Neural crest cell (in vitro differentiated cells): ENCODE data around the gene HNRNPLL. TPM values are rescaled to one million over a fixed set of nuclear protein-coding genes. Genes with fewer than 3 reads are reported as not detected.

Source experiments
- DNase-seq: peaks from one replicate; pipeline ENCODE4 v3.0.0; 2021; ENCODE audit warnings: low read depth, mixed read lengths, low spot score
- H3K27ac Mint-ChIP-seq: one replicate; pipeline ENCODE4 v1.8.0; 2021; ENCODE audit warnings: mild to moderate bottlenecking, mixed read lengths; ENCODE audit not compliant: unreplicated experiment
- H3K27me3 Mint-ChIP-seq: 2 replicates; pipeline ENCODE4 v1.8.0; 2021; ENCODE audit warnings: low read depth, mild to moderate bottlenecking, mixed read lengths
- H3K36me3 Mint-ChIP-seq: 2 replicates; pipeline ENCODE4 v1.8.0; 2021; ENCODE audit warnings: low read depth, mild to moderate bottlenecking, mixed read lengths
- H3K4me1 Mint-ChIP-seq: 2 replicates; pipeline ENCODE4 v1.8.0; 2021; ENCODE audit warnings: mixed read lengths
- H3K4me3 Mint-ChIP-seq: one replicate; pipeline ENCODE4 v1.8.0; 2021; ENCODE audit warnings: mild to moderate bottlenecking, mixed read lengths
- H3K9me3 Mint-ChIP-seq: 2 replicates; pipeline ENCODE4 v1.8.0; 2021; ENCODE audit warnings: mixed read lengths
- total RNA-seq: library from RNA; stranded (reverse); gene quantifications from 2 replicates; pipeline ENCODE4 v1.2.1, GENCODE V29; 2021
- TF ChIP-seq, protein P1 (sequence below): fragments of 200-600 bp; sonication (generic); conservative IDR thresholded peaks from 2 replicates; pipeline ENCODE4 v1.5.0; 2021; ENCODE audit warnings: antibody characterized with exemption, mild to moderate bottlenecking

HNRNPLL gene
- total RNA-seq, 1 donor from 2014 or later, result 79.9 TPM

DNA sequence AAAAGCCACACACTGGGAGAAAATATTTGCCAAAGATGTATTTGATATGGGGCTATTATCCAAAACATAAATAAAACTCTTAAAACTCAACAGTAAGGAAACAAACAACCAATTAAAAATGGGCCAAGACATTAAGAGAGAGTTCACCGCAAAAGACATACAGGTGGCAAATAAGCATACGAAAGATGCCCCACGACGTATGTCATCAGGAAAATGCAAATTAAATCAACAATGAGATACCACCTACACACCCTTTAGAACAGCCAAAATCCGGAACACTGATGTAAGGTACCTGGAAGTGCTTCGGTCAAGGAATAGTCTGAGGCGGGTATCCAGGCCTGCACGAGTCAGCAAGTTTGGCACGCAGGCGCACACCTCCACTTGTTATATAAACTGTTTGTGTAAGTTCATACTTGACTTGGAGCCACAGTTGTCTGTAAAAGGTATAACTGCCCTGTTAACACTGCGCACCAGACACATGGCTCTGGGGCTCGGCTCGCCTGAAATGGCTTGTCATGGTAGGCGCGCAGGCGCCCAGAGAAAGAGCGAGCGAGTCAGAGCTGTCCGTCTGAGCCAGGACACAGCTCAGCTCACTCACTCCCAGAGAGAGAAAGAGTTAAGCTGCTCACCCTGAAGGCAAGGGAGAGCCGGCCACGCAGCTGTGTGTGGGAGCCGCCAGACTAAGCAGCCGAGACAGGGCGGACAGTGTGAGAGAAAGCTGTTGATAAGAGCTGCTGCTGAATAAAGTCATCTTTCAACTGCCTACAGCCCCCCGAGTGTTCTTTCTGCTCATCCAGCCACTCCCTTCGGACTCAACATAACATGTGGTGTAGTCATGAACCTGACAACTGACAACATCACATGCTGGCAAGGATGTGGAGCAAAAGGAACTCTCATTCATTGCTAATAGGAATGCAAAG is 87.3 kb downstream of the HNRNPLL start:
- TF ChIP-seq, protein P1, sequence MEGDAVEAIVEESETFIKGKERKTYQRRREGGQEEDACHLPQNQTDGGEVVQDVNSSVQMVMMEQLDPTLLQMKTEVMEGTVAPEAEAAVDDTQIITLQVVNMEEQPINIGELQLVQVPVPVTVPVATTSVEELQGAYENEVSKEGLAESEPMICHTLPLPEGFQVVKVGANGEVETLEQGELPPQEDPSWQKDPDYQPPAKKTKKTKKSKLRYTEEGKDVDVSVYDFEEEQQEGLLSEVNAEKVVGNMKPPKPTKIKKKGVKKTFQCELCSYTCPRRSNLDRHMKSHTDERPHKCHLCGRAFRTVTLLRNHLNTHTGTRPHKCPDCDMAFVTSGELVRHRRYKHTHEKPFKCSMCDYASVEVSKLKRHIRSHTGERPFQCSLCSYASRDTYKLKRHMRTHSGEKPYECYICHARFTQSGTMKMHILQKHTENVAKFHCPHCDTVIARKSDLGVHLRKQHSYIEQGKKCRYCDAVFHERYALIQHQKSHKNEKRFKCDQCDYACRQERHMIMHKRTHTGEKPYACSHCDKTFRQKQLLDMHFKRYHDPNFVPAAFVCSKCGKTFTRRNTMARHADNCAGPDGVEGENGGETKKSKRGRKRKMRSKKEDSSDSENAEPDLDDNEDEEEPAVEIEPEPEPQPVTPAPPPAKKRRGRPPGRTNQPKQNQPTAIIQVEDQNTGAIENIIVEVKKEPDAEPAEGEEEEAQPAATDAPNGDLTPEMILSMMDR, result no peak
- Mint-ChIP-seq H3K27ac (no peak overlapping the region), H3K36me3 (no peaks in the 10 kb centered on the region), H3K4me1 (peaks cover 7% of the 10 kb centered on the region), H3K27me3 (no peaks in the 10 kb centered on the region), H3K4me3 (no peak overlapping the region), H3K9me3 (no peaks in the 10 kb centered on the region)
- DNase-seq, result no peak

DNA sequence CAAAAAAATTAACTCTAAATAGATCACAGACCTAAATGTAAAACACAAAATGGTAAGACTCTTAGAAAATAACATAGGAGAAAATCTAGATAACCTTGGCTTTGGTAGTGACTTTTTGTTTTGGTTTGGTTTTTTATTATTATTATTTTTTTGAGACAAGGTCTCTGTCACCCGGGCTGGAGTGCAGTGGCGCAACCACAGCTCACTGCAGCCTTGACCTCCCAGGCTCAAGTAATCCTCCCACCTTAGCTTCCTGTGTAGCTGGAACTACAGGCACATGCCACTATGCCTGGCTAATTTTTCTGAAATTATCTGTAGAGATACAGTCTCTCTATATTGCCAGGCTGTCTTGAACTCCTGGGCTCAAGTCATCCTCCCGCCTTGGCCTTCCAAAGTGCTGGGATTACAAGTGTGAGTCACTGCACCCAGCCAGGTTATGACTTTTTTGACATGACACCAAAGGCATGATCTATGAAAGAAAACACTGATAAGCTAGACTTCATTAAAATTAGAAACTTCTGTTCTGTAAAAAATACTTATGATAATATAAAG is 88.0 kb downstream of the HNRNPLL start:
- TF ChIP-seq, protein P1, result no peak
- DNase-seq, result no peak

DNA sequence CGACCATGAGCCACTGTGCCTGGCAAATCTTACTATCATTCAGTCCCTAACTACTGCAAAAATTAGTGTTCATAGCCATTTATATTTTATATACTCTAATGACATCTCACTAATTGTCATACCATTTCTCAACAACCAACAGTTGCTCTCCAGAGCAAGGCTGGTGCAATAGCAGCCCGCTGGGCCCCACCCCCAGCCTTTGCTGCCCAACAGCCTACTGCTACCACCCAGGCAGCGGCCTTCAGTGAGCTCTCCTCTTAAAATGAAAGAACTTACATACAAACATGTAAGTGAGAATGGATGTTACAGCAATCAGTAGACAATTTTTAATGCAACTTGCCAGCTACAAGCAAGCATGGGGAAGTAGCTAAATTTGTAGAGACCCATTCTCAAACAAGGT is 90.5 kb downstream of the HNRNPLL start:
- Mint-ChIP-seq H3K27ac (no peak overlapping the region), H3K27me3 (no peaks in the 10 kb centered on the region), H3K4me1 (peaks cover 18% of the 10 kb centered on the region), H3K9me3 (no peaks in the 10 kb centered on the region), H3K36me3 (no peaks in the 10 kb centered on the region), H3K4me3 (no peak overlapping the region)
- TF ChIP-seq, protein P1, result no peak
- DNase-seq, result no peak

More for the DNA sequence above, 88.0 kb downstream of the HNRNPLL start:
- Mint-ChIP-seq H3K9me3 (no peaks in the 10 kb centered on the region), H3K36me3 (no peaks in the 10 kb centered on the region), H3K27me3 (no peaks in the 10 kb centered on the region), H3K4me1 (peaks cover 11% of the 10 kb centered on the region), H3K27ac (no peak overlapping the region), H3K4me3 (no peak overlapping the region)

Other genes with a start within 250 kb of the HNRNPLL start
- gene ATL2, start 225.7 kb downstream of the HNRNPLL start, total RNA-seq, result 72.9 and 79.3 TPM in 2 replicates
- gene GALM, start 63.2 kb upstream of the HNRNPLL start, total RNA-seq, result 11.3 and 12.5 TPM in 2 replicates
- gene SRSF7, start 148.4 kb upstream of the HNRNPLL start, total RNA-seq, result 347 and 356 TPM in 2 replicates
- gene GEMIN6, start 175.3 kb upstream of the HNRNPLL start, total RNA-seq, result 20.8 and 24.1 TPM in 2 replicates